ENCODE measurements around the gene SLK. TPM values are rescaled to one million over a fixed set of nuclear protein-coding genes. Genes with fewer than 3 reads are reported as not detected.

The SLK gene
- 93.3 TPM for total RNA-seq

DNA sequence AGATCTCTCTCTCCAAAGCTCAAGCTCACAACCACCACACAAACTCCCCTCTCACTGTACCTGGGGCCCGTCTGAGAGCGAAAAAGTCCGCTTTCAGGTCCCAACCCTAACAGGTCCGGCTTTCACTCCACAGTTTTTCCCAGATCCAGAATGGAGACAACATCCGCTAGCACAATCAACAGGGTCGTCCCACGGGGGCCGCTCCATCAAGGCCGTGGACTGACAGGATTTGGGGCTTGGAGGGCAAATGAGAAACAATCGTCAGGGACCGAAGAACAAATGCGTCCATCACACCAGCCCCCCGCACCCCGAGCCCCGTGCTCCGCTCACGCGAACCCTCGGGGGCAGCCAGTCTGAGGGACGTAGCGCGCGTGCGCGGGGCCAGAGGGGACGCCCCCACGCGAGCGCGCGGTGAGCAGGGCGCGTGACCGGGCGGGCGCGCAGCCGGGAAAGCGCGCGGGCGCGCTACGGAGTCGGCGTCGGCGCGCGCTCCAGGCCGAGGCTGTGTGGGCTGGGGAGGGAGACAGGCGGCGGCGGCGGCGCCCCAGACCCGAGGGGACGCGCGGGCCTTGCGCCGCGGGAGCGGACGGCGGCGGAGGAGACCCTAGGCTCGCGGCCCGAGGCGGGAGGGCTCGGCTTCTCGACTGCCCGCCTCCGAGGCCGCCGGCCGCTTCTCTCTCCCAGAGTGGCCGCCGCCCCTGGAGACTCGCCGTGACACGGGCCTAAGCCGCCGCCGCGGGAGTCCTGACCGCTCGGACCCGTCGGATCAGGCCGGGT is at the start of gene SLK:
Gene SLK (plus strand): TSS at position 470 of the 777 bp plus-strand sequence. CDS start 606 bp downstream, outside the sequence.
- no peak for FAIRE-seq
- peak; percentile 85 to 93 for DNase-seq (ENCODE audit: low spot score in 2 of 2)

DNA sequence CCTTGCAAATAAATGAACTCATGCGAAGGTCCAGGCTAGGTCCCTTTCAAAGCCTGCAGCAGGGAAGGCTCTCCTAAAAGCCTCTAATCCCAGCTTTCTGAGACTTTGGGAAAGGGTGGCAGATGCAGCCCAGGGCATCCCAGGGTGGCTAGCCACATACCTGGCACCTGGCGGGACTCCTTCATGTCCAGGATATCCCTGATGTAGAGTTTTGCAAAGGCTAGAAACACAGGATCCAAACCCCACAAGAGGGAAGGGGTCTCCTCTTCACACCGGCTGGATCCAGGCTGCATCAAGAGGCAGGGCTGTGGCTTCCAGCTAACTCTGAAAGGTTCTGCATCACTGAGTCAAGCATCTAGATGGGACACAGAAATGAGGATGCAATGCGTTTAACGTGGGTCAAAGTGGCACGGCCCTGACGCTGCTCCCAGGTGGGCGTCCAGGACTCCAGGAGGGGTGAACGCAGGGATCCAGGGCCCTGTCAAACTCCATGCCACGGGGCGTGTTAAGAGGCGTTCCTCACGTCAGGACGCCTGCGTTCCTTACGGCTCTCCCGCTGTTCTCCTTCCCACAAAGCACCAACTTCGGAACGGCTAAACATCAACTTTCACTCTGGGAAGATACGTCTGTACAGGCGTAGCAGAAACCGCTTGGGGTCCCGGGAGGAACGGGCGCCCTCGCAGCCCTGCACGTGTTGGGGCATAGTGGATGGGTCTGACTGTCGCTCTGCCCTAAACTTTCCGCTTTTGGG is 49.5 kb upstream of the SLK start:
- no peak for FAIRE-seq
- DNase-seq (ENCODE audit: low spot score in 2 of 2), result no peak

DNA sequence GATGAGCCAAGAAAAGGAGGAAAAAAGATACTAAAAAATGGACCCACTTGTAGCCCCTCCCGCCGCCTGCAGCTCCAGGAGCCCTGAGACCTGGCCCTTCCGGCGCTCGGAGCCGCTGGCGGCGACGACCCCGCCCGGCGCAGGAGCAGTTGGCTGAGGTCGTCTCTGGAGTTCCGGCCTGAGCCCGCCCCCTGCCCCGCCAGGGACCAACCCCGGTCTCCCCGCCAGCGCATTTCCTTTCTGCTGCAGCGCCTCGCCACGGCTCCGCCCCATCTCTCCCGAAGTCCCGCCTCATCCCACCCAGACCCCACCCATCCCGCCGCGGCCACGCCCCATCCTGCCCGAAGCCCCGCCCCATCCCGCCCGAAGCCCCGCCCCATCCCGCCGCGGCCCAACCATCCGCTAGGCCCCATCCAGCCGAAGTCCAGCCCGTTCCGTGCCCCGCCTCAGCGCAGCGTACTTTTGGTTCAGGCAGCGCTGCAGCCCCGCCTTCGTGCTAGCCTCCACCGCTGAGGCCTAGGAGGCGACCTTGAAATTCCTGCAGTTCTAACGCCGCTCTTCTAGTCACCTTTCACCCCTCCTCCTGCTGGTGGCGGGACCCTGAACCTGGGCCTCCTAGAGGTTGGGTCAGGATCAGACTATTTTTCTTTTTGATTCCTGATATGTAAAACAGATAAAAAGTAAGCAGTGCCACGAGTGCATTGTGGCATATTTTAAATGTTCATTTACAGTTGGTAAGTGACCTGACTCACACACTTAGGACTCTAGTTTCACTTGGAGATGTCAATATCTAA is 48.7 kb upstream of the SLK start, which contains the start of gene STN1:
Gene STN1 (minus strand): TSS at position 132 of the 794 bp plus-strand sequence. CDS start 590 bp downstream, outside the sequence.
- FAIRE-seq, result no peak
- peak; percentile 96 to 97 for DNase-seq (ENCODE audit: low spot score in 2 of 2)

DNA sequence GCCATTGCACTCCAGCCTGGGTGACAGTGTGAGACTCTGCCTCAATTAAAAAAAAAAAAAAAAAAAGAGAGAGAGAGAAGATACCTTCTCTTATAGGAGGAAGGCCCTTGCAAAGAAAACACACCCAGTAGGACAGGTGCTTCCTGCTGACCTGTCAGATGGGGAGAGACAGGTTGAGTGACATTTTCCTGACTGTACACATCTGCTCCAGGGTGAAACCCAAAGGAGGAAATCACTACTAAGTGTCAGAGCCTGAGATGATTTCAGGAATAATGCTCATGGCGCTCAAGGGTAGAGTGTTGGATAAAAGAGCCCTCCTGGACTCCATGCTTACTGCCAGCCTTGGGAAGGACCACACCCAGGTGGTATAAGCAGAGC is 47.3 kb upstream of the SLK start:
- no peak for FAIRE-seq
- DNase-seq (ENCODE audit: low spot score in 2 of 2), result no peak

DNA sequence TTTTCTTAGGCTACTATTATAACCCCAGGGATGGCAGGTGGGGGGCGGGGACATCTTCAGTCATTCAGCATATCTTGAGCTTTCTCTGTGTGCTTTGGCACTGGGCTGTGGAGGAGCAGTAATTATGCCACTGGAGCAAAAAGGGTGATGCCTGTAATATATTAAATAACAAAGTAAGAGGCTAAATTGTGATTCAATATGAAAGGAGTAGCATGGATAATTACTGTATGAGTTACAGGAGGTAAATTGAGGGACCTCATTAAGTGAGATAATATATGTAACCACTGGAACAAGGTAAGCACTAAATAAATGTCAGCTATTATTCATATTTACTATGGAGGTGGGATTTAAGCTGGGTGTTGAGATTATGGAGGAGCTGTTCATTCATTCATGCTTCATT is 45.7 kb upstream of the SLK start:
- no peak for FAIRE-seq
- DNase-seq (ENCODE audit: low spot score in 2 of 2), result no peak

DNA sequence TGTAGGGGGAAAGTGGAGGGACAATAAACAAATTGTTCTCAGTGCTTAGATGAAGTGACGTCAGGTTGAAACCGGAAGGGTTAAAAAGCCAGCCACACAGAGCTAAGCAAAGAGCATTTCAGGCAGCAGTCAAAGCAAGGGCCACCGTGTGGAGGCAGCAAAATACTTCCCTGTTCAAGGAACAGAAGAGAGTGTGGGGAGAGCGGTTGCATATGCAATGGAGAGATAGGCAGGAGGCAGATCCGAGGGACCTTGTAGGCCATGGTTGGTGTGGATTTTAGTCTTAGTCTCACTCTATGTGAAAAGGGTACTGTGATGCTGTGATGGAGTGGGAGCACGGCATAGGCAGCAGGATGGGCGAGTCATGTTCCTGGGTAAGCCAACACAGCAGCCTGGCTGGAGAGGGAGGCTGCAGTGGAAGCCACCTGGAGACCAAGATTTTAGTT is 45.2 kb upstream of the SLK start:
- DNase-seq (ENCODE audit: low spot score in 2 of 2) (no peak), FAIRE-seq (no peak)

DNA sequence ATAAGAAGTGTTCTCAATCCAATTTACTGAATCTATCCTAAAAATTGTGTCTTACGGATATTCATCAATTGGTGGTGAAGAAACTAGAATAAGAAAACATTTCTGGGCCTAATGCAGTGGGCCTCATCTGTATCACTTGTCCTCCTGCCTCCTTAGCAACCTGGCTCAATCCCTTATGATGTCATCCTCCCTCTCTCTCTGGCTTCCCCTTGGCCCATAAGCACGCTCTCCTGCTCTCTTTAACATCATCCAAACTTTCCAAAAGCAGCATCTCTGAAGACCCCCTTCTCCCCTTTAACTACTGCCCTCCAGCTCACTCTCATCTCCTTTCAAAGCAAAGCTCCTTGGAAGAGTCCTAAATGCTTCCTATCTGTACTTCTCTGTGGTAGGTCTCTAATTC is 44.3 kb upstream of the SLK start:
- FAIRE-seq, result no peak
- DNase-seq (ENCODE audit: low spot score in 2 of 2), result no peak

DNA sequence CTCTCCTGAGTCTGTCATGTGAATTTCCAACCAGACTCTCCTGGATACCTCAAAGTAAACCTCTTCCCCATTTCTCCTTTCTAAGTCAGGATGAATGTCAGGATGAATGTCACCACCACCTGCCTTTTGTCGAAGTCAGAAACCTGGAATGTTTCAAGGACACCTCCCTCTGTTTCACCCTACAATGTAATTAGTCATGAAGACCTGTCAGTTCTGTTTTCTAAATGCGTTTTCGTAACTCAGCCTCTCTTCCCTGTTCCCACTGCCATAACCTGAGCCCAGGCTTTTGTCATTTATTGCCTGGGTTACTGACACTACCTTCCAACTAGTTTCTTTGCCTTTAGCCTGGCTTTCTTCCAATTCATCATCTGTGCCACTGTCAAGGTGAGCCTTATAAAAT is 43.4 kb upstream of the SLK start:
- no peak for DNase-seq (ENCODE audit: low spot score in 2 of 2)
- FAIRE-seq, result no peak

DNA sequence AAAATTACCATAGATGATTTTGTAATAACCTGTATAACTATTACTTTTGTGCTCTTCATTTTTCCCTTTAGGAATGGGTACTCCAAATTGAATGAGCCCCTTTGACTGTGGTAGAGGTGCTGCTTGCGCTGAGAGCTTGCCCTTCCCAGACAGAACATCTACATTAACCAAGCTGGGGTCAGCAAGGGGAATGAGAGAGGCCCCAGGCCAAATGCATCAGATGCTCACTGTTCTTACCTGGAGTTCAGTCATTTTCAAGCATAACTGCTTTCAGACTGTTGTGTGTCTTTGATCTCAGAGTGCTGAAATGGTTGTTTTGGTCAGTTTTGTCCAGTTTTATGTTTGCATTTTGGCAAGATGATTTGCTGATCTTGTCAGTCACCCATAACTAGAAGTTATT is 41.3 kb upstream of the SLK start:
- no peak for FAIRE-seq
- DNase-seq (ENCODE audit: low spot score in 2 of 2), result no peak

DNA sequence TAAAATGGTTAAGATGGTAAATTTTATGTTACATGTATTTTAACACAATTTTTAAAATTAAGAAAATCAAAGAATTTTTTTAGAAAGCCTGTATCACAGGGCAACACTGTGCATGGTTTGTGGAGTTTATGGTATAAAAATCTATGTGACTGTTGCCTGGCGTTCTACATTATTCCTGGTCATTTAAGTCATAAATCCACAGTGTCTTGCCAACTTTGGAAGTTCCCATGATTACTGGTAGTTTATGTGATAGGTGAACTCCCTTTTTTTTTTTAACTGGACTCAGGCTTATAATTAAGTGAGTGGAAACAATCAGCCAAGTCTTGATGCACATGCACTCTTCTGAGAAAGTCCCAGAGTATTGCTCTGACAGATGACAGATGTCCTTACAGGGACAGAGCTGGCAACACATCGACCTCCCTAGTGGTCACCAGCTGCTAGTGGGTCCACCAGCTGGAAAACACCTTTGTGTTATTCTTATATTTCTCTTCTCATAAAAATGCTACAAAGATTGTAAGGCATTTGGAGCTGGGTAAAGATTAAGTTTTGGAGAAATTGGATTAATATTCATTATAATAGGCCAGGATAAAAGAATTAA is 40.1 kb upstream of the SLK start:
- no peak for FAIRE-seq

DNA sequence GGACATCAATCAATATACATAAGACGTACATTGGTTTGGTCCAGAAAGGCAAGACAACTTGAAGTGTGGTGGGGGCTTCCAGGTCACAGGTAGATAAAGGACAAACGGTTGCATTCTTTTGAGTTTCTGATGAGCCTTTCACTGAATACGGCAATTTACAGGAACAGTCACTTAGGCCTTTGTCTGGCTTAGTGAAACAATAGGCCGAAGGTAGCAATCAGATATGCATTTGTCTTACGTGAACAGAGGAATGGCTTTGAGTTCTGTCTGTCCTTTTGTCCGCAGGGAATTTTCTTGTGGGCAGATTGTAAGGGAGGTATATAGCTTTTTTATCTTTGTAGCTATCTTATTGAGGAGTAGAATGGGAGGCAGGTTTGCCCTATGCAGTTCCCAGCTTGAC is 38.2 kb upstream of the SLK start:
- FAIRE-seq, result no peak

More for the DNA sequence above, 40.1 kb upstream of the SLK start:
- DNase-seq (ENCODE audit: low spot score in 2 of 2), result no peak

DNA sequence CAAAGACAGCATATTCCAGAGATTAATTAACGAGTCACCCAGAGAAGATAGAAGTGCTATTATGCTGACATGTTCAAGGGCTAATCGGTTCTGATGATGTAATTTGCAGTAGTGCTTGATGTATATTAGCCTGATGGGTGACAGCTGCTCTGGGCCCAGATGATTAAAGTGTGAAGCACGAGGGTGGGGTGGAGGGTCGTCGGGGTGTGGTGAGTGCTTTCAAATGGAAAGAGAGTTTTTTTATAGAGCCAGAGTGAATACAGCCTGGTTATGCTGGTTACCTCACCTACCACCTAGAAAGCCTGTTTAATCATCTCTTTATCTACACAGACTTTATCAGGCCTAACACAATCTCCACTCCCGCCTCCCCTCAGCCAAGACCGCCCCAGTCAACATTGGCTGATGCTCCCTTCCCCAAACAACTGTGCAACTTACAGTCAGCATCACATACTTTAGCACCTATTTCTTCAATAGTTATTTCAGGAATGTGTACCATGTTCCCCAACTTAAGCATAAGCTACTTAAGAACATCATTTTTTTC is 37.5 kb upstream of the SLK start:
- DNase-seq (ENCODE audit: low spot score in 2 of 2), result no peak
- FAIRE-seq, result no peak

More for the DNA sequence above, 38.2 kb upstream of the SLK start:
- DNase-seq (ENCODE audit: low spot score in 2 of 2), result no peak

DNA sequence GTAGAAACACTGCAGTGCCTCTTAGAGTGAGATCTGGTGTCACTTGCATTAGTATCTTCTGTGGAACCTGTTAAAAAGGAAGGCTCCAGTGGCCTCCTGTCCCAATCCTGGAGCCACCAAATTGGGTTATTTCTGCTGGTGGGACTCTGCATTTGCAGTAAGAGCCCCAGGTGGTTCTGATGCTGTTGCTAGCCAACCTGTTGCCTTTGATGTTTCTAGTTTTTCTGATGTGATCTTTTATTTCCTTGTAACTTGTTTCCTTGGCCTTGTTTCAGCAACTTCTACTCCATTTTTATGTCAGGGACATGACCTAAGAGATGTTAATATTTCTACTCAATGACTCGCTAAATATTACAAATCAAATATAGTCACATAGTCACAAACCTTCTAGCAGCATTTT is 36.5 kb upstream of the SLK start:
- no peak for DNase-seq (ENCODE audit: low spot score in 2 of 2)
- FAIRE-seq, result no peak

DNA sequence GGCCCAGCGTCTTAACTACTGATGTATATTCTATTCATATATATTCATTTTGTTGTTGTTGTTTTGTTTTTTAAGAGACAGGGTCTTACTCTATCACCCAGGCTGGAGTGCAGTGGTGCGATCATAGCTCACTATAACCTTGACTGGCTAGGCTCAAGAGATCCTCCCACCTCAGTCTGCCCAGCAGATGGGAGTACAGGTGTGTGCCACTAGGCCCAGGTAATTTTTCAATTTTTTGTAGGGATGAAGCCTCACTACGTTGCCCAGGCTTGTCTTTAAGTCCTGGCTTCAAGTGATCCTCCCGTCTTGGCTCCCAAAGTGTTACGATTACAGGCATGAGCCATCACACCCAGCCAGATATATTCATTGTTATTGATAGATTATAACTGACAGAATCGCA is 36.1 kb upstream of the SLK start:
- FAIRE-seq, result no peak
- DNase-seq (ENCODE audit: low spot score in 2 of 2), result no peak

DNA sequence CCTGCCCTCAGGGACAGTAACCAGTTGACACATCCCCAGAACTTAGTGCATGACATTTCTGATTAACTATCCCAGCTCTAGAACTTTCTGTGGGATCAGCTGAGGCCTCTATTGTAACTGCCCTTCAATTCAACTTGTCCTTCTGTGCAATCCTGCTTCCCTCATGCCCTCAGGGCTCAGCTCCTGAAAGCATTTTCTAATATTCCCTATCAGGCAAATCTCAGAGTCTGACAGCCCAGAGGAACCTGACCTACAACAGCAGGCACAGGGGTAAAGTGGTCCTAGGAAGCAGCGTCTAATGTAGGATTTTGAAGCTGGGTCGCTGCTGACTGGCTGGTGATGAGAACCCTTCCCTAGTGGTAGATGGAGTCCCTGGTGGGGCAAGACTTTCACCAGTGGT is 35.3 kb upstream of the SLK start:
- FAIRE-seq, result no peak

DNA sequence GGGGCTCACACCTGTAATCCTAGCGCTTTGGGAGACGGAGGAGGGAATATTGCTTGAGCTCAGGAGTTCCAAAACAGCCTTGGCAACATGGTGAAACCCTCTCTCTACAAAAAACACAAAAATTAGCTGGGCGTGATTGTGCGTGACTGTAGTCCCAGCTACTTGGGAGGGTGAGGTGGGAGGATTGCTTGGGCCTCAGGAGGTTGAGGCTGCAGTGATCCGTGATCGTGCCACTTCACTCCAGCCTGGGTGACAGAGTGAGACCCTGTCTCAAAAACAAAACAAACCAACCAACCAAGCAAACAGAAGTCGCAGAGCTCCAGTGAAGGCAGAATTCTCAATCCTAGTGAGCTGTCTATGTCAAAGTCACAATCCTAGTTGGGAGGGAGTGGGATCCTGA is 34.7 kb upstream of the SLK start:
- no peak for FAIRE-seq
- no peak for DNase-seq (ENCODE audit: low spot score in 2 of 2)

More for the DNA sequence above, 35.3 kb upstream of the SLK start:
- no peak for DNase-seq (ENCODE audit: low spot score in 2 of 2)

DNA sequence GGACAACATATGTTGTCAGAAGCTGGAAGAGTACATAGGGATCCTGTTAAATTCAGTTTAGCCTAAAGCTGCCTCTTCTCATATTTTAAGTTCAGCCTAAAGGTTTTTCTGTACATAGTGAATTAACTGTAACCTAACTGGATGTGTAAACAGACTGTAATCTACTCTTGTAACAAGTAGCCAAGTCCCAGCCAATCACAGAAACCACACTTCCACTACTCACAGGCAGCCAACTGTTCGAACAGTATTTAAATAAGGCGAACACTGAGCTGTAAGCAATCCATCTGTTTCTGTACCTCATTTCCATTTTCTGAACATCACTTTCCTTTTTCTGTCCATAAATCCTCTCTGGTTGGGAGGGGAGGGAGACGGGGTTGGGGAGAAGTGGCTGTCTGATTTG is 34.0 kb upstream of the SLK start:
- no peak for DNase-seq (ENCODE audit: low spot score in 2 of 2)
- no peak for FAIRE-seq

DNA sequence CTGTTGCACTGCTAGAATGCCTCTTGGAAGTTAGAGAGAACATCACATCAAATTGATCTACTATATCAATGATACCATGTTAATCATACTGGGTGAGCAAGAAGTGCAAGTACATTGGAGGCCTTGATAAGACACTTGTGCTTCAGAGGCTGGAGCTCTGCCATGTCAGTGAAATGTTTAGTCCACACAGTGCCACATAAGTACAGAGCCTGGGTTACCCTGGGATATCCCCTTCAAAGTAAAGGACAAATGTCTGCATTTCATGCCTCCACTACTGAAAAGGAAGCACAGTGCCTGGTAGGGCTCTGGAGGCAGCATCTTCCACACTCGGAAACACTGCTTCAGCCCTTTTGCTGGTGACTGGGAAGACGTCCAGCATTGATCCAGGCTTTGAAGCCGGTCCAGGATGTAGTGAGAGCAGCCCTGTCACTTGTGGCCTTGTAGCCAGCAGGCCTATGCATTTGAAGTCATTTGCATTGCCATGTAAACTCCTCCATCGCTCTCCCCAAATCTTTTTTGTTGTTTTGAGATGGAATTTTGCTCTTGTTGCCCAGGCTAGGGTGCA is 33.3 kb upstream of the SLK start:
- peak; percentile 29 to 31 for DNase-seq (ENCODE audit: low spot score in 2 of 2)
- FAIRE-seq, result no peak

DNA sequence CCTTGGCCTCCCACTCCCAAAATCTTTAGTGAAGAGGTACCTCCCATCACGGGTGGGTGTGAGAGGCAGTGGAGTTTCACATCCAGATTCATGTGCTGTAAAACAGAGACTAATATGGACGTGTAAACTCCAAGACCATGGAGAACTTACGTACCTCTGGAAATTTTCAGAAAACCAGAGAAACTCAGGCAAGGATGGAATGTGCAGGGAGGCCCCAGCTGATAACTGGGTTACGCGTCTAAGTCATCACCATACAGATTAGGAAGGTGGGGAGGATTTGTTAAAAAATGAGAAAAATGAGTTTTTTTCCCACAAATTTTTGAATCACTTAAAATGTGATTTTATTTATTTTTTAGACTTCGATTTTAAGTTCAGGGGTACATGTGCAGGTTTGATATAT is 32.6 kb upstream of the SLK start:
- FAIRE-seq (no peak), DNase-seq (ENCODE audit: low spot score in 2 of 2) (no peak)

DNA sequence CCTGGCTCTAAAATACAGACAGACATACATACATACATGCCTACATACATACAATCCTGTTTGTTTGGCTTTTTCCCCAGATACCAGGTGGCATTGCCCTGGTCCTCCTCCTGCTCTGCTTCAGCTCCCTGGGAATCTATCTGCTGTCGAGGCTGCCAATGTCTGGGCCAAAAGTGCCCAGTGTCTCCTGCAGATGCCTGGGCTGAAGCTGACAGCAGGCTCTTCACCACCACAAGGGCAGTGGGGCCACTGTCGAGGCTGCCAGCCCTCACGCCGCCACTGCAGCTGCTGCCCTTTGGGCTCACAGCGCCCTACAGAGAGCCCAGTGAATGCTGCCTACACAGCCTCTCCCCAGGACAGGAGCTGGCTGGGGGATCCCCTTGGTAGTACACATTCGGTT is 30.9 kb upstream of the SLK start:
- FAIRE-seq, result no peak

More for the DNA sequence above, 30.9 kb upstream of the SLK start:
- no peak for DNase-seq (ENCODE audit: low spot score in 2 of 2)

Data from frontal cortex (tissue), 4 donors.